GM21360 (cell line): ENCODE results near the gene SLC39A13.

Source experiments
- ATAC-seq: cut with Tn5 transposase; IDR thresholded peaks from one replicate; pipeline ENCODE4 v1.9.1; 2021; ENCODE audit warnings: mild to moderate bottlenecking, moderate library complexity; ENCODE audit not compliant: unreplicated experiment

Gene SLC39A13

DNA sequence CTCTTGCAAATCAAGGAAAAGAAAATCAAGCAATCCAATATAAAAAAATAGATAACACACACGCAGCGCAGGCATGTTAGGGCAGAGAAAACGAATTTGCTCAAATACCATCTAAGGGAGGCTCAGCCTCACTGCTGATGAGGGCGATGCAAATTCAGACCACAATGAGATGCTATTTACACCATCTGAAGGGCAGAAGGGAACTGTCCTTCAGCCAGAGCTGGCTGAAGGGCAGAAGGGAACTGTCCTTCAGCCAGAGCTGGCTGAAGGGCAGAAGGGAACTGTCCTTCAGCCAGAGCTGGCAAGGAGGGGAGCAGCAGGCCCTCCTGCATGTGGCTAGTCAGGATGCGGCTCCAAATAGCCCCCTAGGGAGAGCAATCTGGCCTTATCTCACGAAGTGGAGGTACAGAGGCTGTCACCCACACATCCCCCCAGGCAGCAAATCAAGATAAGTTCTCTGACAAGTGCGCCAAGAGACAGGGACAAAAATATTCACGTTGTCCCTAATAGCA, 7.6 kb upstream of the SLC39A13 start:
- ATAC-seq = peak; percentile 61

DNA sequence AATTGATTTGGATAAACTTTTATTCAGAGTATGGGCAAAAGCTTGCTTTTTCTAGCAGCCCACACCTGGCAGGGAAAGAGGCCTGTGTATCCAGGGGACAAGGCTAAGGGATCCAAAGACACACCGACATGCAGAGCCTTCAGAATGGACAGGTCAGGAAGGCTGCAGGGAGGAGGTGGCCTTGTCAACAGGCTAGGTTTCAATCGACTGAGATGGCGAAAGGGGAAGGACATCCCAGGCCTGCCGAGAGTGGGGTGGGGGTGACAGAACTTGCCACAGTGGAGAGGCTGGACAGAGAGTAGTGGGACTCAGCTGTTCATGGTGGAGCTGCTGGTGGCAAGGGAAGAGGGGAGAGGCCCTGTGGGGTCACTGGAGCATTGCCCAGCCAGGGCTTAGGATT, 5.3 kb upstream of the SLC39A13 start:
- ATAC-seq = no peak

DNA sequence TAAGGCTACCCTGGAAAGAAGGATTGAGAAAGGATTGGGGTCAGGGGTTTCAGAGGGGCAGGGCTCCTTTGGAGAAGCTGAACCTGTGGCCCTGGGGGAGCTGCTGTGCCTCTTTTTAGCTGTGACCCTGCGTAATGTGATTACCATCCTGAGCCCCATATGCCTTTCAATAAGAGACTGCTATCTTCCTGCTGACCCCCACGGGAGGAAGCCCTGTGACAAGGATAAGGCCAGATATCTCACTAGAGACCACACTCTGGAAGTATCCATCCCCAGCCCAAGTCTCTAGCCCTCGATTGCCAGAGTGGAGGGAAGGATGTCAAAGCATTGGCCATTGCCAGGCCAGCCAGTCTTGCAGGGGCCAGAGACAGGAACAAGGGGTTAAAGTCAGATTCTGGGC, 4.8 kb upstream of the SLC39A13 start:
- no peak for ATAC-seq

DNA sequence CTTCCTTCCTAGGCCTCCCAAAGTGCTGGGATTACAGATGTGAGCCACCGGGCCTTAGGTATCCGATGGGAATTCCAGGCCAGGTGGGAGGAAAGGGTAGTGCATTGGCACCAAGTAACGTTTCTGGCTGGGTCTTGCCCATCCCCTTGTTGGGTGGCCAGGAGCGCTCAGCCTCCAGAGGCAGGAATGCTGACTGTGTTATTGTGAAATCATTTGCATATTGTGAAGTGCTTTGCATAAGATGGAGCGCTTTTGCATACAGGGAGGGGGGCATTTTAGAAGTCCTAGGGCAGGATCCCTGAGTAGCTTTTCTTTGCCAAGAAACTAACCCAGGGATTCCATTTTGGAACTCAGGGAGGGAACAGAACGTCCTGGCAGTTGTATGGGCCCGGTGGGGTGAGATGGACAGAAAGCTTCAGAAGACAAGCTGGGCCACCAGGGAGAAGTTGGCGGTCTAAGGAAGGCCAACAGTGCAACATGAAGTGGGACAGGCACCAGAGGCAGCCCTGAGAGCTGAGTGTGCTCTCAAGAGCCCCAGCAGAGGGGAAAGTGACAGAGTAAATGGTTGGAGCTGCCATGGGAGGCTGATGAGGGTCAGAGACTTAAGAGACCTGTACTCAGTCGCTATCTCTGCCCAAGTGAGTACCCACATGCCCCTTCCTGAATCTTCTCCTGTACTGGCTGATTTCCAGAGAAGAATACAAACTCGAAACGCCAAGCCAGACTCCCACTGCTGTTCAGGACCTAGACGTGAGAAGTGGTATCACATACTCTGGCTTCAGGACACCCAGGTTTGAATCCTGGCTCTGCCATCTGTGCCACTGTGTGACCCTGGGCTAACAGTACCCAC, 1.3 kb upstream of the SLC39A13 start:
- ATAC-seq = no peak

DNA sequence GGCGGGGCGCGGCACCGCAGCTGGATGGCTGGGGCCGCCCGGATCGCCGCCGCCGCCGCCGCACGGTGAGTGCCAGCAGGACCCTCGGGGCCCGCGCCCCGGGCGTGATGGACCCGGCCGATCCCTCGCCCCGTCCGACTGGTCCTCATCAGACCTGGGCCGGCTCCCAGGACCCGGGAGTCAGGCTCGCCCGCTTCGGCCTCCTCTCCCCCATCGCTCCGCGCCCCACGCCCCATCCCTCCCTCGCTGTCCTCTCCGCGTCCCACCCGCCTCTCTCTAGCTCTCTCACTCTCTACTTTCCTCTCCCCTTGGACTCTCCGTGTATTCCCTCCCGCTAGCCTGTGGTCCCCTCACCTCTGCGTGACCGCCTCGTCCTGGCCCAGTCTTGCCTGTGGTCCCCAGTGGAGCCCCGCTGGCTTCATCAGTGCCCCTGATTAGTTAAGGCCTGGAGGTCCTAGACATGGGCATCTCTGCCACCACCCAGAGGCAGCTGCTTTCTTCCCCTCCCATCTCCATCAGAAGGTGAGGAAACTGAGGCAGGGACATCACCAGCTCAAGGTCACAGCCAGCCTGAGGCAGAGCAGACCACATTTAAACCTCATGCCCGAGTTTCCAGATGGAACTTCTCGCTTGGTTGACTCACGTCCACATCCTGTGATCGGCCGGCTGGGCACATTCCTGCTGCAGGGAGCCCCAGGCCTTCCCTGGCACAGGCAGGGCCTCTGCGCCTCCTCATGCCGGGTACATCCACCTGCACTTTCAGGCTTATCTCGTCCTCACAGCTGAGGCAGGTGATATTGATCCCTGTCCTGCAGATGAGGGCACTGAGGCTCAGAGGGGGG, 429 bp downstream of the SLC39A13 start:
- ATAC-seq = peak; percentile 13

DNA sequence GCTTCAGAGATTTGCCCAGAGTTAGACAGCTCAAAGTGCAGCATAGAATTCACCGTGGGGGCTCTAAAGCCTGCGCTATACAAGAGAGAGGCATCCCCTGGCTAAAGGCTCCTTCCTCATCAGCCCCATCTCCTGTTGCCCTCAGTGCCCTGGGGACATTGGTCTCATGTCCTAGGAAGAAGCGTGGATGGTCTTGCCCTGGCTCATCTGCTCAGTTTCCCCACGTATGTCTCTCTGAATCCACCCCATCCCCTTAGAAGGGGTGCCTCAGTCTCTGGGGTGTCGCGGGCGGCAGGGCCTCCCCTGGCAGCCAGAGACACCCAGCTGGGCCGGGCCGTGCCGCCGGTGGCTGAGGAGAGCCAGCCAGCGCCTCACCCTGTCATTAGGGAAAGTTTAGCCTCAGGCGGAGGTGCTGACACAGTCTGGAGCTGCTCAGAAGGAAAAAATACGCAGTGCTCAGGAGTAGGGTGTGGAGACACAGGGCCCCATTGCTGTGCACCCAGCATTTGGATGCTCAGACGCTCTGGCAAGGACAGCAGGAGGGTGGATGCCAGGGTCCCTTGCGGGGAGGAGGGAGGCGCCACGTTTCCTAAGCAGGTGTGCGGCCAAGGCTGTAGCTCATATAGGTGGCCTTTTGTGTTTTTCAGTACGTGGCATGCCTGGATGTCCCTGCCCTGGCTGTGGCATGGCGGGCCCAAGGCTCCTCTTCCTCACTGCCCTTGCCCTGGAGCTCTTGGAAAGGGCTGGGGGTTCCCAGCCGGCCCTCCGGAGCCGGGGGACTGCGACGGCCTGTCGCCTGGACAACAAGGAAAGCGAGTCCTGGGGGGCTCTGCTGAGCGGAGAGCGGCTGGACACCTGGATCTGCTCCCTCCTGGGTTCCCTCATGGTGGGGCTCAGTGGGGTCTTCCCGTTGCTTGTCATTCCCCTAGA, 1.3 kb downstream of the SLC39A13 start:
- ATAC-seq = no peak

DNA sequence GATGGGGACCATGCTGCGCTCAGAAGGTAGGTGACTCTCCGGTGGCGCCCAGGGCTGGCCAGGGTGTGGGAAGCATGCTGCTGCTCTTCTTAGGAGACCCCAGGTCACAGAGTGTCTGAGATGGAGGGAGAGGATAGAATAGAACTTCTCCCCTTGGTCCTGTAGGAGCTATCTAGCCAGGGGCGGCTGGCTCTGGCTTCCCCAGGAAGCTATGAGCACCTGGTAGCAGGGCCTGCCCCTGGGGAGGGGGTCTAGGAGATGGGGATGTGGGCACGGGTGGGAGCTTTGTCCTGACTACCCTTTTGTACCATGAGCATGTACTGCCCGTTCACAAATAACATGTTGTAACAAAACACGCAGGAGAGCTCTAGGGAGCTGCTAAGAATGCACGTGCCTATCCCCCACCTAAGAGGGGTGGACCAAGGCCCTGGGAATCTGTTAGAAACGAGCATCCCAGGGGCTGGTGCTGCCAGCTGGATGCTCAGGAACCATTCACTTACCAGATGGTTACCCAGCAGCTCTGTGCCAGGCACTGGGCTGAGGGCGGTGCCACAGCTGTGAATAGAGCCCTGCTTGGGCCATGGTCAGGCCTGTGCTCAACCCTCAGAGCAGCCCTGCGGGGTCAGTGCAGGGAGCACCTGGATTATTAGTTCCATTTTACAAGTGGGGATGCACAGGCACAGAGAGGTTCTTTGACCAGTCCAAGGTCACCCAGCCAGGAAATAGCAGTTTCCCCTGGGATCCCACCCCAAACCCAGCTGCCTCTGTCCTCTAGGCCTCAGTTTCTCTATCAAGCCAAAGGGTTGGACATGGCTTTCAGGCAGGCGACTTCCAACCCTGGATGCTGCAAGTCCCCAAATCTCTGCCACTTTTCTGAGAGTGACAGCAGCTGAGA, 2.2 kb downstream of the SLC39A13 start:
- ATAC-seq = no peak

DNA sequence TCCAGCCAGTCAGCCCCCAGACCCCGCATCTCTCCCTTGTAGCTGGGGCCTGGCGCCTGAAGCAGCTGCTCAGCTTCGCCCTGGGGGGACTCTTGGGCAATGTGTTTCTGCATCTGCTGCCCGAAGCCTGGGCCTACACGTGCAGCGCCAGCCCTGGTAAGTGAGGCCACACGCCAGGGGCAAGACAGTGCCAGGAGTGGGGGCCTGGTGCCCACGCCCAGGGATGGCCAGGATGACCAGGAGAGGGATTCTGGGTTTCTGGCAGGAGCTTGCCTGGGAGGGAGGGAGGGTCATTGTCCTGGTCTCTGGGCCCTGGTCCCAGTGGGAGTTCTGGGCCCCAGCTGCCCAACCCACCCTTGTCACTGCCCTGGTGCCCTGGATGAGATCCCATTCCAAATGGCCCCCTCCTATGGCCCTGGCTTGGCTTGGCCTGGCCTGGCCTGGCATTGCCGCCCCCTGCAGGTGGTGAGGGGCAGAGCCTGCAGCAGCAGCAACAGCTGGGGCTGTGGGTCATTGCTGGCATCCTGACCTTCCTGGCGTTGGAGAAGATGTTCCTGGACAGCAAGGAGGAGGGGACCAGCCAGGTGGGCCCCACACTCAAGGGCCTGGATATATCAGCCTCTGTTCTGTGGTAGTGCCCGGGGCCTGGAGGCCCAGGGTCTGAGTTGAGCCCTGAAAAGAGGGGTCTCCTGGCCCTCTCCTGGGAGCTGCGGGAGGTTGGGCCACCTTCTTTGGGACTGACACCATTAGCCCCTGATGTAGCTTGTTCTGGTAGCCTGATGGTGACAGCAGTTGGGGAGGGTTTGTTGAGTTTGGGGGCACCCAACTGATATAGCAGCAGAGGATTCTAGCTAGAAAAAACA, 3.7 kb downstream of the SLC39A13 start:
- no peak for ATAC-seq

DNA sequence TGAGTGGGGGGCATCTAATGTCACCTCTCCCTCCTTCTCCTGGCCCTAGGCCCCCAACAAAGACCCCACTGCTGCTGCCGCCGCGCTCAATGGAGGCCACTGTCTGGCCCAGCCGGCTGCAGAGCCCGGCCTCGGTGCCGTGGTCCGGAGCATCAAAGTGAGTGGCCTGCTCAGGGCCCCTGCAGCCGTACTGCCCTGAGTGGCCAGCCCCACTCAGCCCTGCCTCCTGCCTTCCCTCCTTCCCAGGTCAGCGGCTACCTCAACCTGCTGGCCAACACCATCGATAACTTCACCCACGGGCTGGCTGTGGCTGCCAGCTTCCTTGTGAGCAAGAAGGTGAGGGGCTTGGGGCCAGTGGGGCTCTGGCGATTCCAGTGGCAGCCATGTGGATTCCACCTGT, 5.0 kb downstream of the SLC39A13 start:
- ATAC-seq = no peak

DNA sequence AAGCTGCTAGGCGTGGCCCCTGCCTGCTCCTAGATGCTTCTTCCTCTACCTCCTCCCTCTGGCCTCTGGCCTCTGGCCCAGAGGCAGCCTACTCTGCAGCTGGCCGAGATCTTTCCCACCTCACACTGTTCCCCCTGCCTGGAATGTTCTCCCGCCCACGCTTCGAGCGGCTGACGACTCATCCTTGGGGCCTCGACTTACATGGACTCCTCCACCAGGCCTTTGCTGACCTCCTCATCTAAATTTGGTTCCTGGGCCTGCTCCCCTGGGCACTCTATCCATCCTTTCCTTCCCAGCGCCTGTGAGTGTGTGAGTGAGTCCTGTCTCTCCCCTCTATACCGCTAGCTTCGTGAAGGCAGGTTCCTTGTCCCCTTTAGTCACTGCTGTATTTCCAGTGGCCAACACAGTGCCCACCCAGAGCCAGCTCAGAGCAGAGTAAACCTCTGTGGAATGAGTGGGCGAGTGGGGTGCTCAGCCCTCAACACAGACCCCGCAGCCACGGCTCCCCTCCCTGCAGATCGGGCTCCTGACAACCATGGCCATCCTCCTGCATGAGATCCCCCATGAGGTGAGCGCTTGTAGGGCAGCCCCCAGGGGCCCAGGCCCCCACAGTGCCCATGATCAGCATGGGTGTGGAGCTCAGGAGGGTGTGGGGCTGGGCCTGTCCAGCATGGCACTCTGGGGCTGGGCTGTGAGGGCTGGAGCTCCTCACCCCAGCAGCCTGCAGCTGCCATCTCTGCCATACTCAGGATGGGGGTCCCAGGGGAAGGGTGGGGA, 5.7 kb downstream of the SLC39A13 start:
- ATAC-seq = no peak

DNA sequence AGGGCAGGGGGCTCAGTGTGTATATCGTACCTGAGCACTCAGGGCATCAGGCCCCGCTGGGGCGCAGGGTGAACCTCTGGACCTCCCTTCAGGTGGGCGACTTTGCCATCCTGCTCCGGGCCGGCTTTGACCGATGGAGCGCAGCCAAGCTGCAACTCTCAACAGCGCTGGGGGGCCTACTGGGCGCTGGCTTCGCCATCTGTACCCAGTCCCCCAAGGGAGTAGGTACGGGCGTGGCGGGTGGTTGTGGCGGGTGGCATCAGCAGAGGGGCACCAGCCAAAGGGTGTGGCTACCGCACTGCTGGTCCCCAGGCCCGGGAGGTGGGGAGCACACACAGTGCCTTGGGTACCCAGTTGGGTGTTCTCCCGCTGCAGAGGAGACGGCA, 6.3 kb downstream of the SLC39A13 start:
- ATAC-seq = no peak

DNA sequence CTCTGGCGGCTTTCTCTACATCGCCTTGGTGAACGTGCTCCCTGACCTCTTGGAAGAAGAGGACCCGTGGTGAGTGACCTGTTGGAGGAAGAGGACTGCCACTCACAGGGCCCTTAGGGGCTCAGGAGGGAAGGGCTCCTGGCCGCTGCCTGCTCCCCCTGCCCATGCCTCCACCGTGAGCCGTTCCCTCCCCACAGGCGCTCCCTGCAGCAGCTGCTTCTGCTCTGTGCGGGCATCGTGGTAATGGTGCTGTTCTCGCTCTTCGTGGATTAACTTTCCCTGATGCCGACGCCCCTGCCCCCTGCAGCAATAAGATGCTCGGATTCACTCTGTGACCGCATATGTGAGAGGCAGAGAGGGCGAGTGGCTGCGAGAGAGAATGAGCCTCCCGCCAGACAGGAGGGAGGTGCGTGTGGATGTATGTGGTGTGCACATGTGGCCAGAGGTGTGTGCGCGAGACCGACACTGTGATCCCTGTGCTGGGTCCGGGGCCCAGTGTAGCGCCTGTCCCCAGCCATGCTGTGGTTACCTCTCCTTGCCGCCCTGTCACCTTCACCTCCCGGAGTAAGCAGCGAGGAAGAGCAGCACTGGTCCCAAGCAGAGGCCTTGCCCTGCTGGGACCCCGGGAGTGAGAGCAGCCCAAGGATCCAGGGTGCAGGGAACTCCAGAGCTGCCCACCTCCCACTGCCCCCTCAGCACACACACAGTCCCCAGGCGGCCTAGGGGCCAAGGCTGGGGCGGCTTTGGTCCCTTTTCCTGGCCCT, 6.9 kb downstream of the SLC39A13 start:
- ATAC-seq = no peak

DNA sequence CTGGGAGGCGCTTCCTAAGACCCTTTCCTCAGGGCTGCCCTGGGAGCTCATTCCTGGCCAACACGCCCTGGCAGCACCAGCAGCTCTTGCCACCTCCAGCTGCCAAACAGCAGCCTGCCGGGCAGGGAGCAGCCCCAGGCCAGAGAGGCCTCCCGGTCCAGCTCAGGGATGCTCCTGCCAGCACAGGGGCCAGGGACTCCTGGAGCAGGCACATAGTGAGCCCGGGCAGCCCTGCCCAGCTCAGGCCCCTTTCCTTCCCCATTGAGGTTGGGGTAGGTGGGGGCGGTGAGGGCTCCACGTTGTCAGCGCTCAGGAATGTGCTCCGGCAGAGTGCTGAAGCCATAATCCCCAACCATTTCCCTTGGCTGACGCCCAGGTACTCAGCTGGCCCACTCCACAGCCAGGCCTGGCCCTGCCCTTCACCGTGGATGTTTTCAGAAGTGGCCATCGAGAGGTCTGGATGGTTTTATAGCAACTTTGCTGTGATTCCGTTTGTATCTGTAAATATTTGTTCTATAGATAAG, 7.6 kb downstream of the SLC39A13 start:
- no peak for ATAC-seq

DNA sequence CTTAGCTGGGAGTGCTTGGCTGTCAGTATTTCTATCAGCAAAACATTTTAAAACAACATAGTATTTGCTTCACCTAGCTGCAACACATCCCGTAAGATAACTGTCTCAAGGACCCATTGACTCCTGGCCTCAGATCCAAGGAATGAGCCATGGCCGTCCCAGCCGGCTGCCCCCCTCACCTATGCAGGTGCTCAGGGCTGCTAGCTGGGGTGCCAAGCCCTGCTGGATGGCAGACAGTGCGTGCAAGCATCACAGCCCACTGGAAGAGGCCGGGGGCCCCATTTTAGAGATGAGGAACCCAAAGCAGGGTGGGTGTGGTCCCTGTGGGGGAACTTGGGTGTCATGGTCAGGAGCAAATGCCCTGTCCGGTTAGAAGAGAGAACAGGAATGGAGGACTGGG, 9.3 kb downstream of the SLC39A13 start:
- ATAC-seq = no peak

DNA sequence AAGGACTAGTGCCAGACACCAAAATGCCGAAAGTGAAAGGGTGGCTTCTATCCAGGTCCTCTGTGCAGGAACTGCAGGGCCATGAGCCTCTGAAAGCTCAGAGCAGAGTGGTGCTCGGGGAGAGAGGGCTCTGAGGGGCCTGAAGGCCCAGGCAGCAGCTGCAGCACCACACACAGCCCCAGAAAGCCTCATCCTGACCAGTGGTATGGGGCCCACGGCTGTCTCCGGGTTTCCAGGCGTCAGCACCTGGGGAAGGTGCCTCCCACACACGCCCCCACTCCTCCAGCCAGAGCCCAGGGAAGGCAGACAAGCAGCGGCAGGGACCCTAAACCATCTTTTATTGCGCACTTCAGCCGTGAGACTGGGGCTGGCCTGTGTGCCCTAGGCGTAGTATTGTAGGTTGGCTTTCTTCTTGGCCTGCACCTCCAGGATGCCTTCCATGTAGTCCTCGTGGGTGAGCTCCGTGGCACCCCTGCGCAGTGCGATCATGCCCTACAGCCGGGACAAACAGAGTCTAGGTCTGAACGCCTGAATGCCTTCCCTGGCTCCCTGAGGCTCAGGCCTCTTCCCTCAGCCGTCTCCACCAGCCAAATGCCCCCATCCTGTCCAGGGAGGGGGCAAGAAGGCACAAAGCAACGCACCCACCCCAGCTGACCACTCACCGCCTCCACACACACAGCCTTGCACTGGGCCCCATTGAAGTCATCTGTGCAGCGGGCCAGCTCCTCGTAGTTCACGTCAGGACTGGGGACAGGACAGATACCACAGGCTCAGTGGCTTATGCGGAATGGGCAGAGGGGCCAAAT, 10.3 kb downstream of the SLC39A13 start:
- no peak for ATAC-seq

DNA sequence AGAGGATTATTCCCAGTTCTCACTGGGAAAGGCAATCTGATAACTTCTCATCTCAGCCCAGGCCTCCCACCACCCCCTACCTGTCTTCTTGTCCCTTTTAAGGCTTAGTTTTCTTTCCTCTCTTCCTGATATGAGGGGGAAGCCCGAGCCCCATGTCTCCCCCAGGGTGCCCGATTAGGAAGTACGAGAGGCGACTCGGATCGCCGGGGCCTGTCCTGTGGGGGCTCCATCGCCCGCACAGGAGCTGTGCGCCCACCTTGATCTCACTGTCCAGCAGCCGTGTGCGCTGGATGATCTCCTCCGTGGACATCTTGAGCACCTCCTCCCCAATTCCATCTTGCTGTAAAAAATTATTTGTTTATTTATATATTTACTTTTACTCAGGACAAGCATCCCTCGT, 17.2 kb downstream of the SLC39A13 start:
- no peak for ATAC-seq
